Measurements from ENCODE around the gene PFKFB4. TPM values are rescaled to one million over a fixed set of nuclear protein-coding genes. Genes with fewer than 3 reads are reported as not detected.
"Not testable (repeated sequence)": the region's sequence is repeated elsewhere in the genome, so short reads cannot be mapped to it uniquely, and the experiment has no call there.

PFKFB4 gene
- total and polyA plus RNA-seq, 2 experiments from 2014 or later: 8.6 to 22.9 TPM

- Histone ChIP-seq H4K20me1 (replicated peaks; ENCODE audit: insufficient read depth) (no peaks in the 10 kb centered on the region), H3K79me2 (replicated peaks; ENCODE audit: insufficient read depth) (peaks cover 26% of the 10 kb centered on the region), H3K4me1 (ENCODE audit: insufficient read depth) (peaks cover 11% of the 10 kb centered on the region), H2AFZ (no peak overlapping the region), H3K27me3 (ENCODE audit: insufficient read depth) (no peaks in the 10 kb centered on the region), H3K9me2 (ENCODE audit: insufficient read depth) (no peaks in the 10 kb centered on the region), H3F3A (replicated peaks; ENCODE audit: low read depth) (peaks cover 12% of the 10 kb centered on the region), H3K27ac (ENCODE audit: low read depth) (no peak overlapping the region), H3K4me2 (no peak overlapping the region), H3K4me3 (no peak overlapping the region), H3K36me3 (ENCODE audit: insufficient read depth) (peaks cover 10% of the 10 kb centered on the region; the same call in 1 of the 2 replicates)
- no peak for TF ChIP-seq CREB1 (CRISPR knock-in tag; IDR thresholded peaks at IDR 0.05; ENCODE audit: low read depth)
- no peak for ATAC-seq
- H3K9me3 Mint-ChIP-seq: no peaks in the 10 kb centered on the region
- no peak for DNase-seq (ENCODE audit: low spot score)
- peaks cover 12% of the 10 kb centered on the region for H3K27me3 Mint-ChIP-seq (ENCODE audit: insufficient read depth, low read depth, poor library complexity)
- H3K4me3 Mint-ChIP-seq: no peak overlapping the region; the same call in 2 of the 3 replicates
- peaks cover 24% of the 10 kb centered on the region for H3K4me1 Mint-ChIP-seq
- H3K36me3 Mint-ChIP-seq (ENCODE audit: low read depth): peaks cover 10% of the 10 kb centered on the region; the same call in 2 of the 3 replicates
- no peak overlapping the region for H3K27ac Mint-ChIP-seq
Observed at GRCh38 chr3:48552111-48552951, 4.3 kb downstream of the PFKFB4 start.

- not testable (repeated sequence) for H3K4me3 Mint-ChIP-seq; H3K4me3 ChIP-seq; H4K20me1 ChIP-seq (replicated peaks; ENCODE audit: insufficient read depth); H3K9me2 ChIP-seq (ENCODE audit: insufficient read depth); H3K27ac ChIP-seq (ENCODE audit: low read depth); H3K27me3 ChIP-seq (ENCODE audit: insufficient read depth); DNase-seq (ENCODE audit: low spot score); H3K9me3 Mint-ChIP-seq; H3K4me2 ChIP-seq; H3K27ac Mint-ChIP-seq; ATAC-seq; H2AFZ ChIP-seq
- H3K27me3 Mint-ChIP-seq (ENCODE audit: insufficient read depth, low read depth, poor library complexity): peaks cover 13% of the 10 kb centered on the region
- H3K4me1 ChIP-seq (ENCODE audit: insufficient read depth): peaks cover 11% of the 10 kb centered on the region
- peaks cover 24% of the 10 kb centered on the region for H3K4me1 Mint-ChIP-seq
- H3K36me3 ChIP-seq (ENCODE audit: insufficient read depth): peaks cover 14% of the 10 kb centered on the region; the same call in 1 of the 2 replicates
- H3F3A ChIP-seq (replicated peaks; ENCODE audit: low read depth): peaks cover 10% of the 10 kb centered on the region; the same call in 1 of the 2 replicates
- H3K79me2 ChIP-seq (replicated peaks; ENCODE audit: insufficient read depth): peaks cover 26% of the 10 kb centered on the region
- peaks cover 16% of the 10 kb centered on the region; the same call in 2 of the 3 replicates for H3K36me3 Mint-ChIP-seq (ENCODE audit: low read depth)
Observed at GRCh38 chr3:48551651-48552050, 5.0 kb downstream of the PFKFB4 start.

GRCh38 chr3:48548729-48549705 is 7.6 kb downstream of the PFKFB4 start:
- Mint-ChIP-seq H3K4me1 (peaks cover 7% of the 10 kb centered on the region), H3K36me3 (ENCODE audit: low read depth) (peaks cover 20% of the 10 kb centered on the region; the same call in 2 of the 3 replicates), H3K27me3 (ENCODE audit: insufficient read depth, low read depth, poor library complexity) (peaks cover 9% of the 10 kb centered on the region), H3K27ac (peak overlapping the region; percentile 79), H3K4me3 (no peak overlapping the region), H3K9me3 (no peaks in the 10 kb centered on the region)
- Histone ChIP-seq H3K4me3 (no peak overlapping the region), H3K79me2 (replicated peaks; ENCODE audit: insufficient read depth) (peaks cover 7% of the 10 kb centered on the region), H4K20me1 (replicated peaks; ENCODE audit: insufficient read depth) (no peaks in the 10 kb centered on the region), H3K4me1 (ENCODE audit: insufficient read depth) (no peaks in the 10 kb centered on the region), H3K27ac (ENCODE audit: low read depth) (no peak overlapping the region), H3K36me3 (ENCODE audit: insufficient read depth) (peaks cover 14% of the 10 kb centered on the region; the same call in 1 of the 2 replicates), H3K9me2 (ENCODE audit: insufficient read depth) (no peaks in the 10 kb centered on the region), H3K4me2 (no peak overlapping the region), H3K27me3 (ENCODE audit: insufficient read depth) (no peaks in the 10 kb centered on the region), H3F3A (replicated peaks; ENCODE audit: low read depth) (0 out of 2 replicates have a peak, but pooled peaks cover 11% of the 10 kb centered on the region), H2AFZ (no peak overlapping the region)
- DNase-seq (ENCODE audit: low spot score) (peak; percentile 90), ATAC-seq (peak; percentile 96)
- TF ChIP-seq CTCF (conservative IDR thresholded peaks at IDR 0.05; ENCODE audit: low read depth in 2 of 2) (peak; percentile 98 to 99), ETS1 (IDR thresholded peaks at IDR 0.05) (no peak)
